ENCODE results near the gene TEAD1.

The TEAD1 gene

DNA sequence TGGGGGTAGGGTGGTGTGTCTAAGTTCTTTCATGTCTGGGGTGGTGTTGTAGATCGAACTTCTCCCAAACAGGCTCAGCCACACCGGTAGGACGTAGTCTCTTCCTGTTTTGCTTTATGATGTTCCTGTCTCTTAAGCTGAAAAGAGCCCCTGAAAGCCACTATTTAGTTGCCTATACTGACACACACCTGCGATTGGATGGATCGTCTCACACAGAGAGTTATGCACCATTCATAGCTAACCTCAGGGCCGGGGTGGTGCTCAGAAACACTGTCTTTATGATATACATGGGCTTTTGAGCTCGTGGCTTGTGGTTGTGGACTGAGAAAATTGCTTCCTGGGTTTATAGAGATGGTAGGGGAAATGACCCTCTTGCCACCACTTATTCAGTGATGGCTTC, 137.6 kb downstream of the TEAD1 start:
- DNase-seq (ENCODE audit: low spot score) = no peak

DNA sequence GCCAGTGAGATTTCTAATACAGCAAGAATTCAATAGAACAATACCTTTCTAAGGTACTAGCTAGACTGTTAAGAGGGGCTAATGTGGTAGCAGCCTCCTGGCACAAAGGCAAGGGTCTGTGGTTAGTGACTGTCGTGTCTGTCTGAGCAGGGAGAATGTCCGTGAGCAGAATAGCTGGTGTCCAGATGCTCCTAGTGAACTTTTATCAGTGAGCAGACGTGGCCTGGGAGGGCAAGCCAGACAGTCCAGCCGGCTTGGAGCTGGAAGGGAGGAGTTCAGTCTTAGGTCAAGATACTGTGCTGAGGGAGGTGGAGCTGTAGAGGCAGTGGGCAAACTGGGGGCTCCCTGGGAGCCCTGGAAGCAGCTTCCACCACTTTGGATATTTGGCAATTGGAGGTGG, 138.6 kb downstream of the TEAD1 start:
- DNase-seq (ENCODE audit: low spot score) = no peak

DNA sequence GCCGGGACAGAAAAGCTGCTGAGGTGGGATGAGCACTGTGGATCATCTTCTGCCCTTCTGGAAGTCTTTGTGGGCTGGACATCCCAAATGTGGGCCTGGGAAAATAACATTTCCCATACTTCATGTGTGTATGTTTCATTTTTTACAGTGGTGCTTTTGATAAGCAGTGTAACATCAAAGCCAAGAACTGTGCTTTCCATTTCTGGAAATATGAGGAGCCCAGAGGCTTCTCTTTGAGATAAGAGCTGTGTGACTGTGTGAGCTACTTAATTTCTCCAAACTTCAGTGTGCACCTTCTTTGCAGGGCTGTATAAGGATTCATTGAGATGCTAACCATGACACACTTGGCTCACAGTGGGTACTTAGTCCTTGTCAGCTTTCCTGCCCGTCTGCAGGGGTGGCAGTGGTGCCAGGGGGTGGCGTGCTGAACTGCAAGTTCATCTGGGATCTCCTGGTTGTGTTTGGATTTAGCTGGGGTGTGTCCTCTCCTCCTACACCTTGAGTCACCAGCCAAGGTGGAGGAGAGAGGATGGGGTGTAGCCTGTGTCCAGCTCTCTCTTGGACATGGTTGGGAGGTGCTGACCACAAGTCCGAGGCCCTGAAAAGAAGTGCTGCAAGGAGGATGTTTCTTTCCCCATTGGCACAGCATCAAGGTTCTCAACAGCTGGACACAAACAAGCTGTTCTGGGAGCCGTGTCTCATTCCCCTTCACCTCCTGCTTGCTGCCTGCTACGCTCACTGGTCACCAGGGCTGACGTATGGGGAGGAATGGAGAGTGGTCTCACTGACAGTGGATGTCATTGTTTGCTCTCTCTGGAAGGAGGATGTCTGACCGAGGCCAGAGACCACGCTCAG, 139.4 kb downstream of the TEAD1 start:
- no peak for DNase-seq (ENCODE audit: low spot score)

- DNase-seq (ENCODE audit: low spot score) = no peak
These were observed 140.9 kb downstream of the TEAD1 start for GRCh38 chr11:12815129-12815480.

DNA sequence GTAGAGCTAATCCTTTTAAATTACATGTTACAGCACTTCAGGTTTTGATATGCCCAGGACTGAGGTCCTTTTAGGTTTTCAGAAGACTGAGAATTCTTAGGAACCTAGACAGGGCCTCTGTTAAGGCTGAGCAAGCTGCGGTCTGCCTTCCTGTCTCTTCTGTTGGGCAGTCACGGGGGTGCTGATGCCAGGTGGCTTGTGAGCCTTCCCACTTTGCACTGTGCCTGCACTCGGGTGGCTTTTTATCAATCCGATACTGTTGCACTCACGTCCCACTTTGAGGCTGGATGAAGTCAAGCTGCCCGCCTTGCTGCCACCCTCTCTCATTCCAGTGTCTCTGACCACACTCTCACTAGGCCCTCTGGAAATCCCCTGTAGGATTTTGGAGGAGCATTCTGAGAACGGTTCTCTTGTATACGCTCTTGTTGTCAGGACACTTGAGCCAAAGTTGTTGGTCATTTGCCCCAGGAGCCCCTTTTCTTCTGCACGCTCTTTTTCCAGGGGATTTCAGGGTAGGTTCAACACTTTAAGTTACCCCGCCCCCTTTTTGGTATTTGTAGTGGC, 141.8 kb downstream of the TEAD1 start:
- no peak for DNase-seq (ENCODE audit: low spot score)

DNA sequence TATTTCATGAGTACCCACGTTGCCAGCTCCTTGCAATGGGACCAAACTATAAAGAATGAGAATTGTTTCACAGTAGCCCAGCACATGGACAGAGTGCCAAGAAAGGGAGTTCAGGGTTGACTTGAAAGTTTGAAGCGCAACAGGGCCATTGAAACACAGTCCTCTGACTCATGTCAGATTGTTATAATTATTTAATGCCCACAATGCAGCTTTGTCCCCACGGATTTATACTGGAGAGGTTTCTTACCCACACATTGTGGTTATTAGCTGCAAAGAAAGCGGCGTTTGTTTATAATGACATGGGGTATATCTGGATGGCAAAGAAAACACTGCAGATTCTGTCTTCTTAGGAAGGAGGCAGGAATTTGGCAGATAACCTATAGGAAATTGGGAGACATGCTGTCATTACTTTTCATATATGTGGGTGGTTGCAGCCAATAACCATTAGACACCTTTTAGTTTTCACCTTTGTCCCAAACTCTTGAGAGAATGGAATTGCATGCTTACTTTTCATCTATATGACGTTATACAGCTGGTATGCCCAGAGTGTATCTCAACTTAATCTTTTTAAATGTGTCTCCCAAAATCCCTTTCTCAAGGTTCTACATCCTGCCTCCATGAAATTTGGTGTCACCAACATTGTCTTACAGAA, 143.6 kb downstream of the TEAD1 start:
- DNase-seq (ENCODE audit: low spot score) = no peak

GRCh38 chr11:12818333-12819015, 144.3 kb downstream of the TEAD1 start:
- DNase-seq (ENCODE audit: low spot score) = peak; percentile 74

GRCh38 chr11:12822392-12823022, 148.3 kb downstream of the TEAD1 start:
- DNase-seq (ENCODE audit: low spot score) = no peak

- DNase-seq (ENCODE audit: low spot score) = no peak
These were observed 150.2 kb downstream of the TEAD1 start for GRCh38 chr11:12824281-12825041.

- DNase-seq (ENCODE audit: low spot score) = no peak
These were observed 152.2 kb downstream of the TEAD1 start for GRCh38 chr11:12826441-12826840.

DNA sequence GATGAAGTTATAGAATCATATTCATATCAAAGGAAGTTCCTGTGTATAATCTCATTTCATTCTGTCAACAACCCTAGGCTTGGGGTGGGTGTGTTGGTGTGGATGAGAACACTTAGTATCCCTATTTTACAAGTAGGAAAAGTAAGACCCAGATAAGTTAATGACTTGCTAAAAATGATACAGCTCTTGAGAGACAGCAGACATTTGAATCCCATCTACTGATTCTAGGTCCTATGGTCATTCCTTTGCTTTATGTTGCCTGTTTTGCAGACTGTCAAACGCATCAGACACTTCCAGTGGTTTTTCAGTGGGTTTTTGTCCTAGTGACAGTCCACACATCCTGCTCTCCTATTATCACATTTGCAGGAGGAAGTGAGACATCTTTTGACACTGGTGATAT, 153.1 kb downstream of the TEAD1 start:
- no peak for DNase-seq (ENCODE audit: low spot score)

GRCh38 chr11:12827929-12828812, 153.9 kb downstream of the TEAD1 start:
- DNase-seq (ENCODE audit: low spot score) = peak; percentile 70

- no peak for DNase-seq (ENCODE audit: low spot score)
These were observed 154.9 kb downstream of the TEAD1 start for GRCh38 chr11:12829131-12829530.

DNA sequence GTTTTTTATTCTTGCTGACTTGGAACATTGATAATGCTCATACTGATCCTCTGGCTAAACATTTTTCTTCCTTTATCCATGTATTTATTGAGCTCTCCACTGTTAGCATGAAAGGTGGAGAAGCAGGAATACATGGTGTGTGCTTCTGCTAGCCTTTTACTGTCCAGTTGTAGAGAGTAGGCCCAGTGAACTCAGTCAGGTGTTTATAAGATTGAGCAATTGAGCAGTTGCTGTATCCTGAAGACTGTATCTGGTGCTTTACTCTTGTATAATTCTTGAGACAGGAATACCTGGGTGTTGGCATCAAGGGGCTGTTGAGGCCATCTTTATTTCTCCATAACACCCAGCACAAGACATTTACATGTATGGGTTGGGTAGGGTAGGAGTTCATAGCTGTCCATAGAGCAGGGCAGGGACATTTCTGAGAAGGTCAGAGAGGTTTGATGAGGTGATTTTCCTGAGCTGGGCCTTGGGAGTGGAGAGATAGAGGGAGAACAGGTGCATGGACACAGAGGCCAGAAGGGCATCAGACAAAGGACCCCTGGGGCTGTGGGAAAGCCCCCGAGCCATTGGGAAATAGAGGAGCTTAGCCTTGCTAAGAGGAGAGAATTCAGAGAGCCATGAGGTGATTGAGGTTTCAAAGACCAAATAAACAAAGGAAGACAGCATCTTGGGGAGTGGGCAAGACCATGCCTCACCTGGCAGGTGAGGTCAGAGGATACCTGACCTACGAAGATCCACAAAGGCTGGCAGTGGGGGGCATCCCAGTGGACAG, 155.5 kb downstream of the TEAD1 start:
- no peak for DNase-seq (ENCODE audit: low spot score)

DNA sequence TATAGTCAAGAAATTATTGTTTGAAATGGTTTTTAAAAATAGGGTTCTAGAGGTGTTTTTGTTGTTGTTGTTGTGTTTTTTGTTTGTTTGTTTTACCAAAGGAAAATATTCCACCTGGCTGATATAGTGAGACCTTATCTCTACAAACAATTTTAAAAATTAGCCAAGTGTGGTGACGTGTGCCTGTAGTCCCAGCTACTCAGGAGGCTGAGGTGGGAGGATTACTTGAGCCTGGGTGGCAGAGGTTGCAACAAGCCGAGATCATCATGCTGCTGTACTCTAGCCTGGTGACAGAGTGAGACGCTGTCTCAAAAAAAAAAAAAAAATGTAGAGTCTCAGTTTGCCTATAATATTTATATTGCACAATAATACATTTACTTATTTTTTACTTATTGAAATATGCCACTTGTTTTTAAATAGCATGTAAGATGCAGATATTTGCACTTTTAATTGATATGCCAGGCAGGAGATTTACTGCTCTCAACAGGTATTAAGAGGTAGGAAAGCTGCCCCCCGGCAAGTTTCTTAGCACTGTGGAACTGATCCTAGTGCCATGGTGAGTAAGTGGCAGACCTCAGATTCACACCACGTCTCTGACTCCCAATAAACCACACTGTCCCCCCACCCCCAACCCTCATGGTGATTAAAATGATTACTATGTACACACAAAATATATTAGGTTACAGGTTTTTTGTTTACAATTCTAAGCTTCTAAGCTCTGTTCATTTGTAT, 157.4 kb downstream of the TEAD1 start:
- no peak for DNase-seq (ENCODE audit: low spot score)

DNA sequence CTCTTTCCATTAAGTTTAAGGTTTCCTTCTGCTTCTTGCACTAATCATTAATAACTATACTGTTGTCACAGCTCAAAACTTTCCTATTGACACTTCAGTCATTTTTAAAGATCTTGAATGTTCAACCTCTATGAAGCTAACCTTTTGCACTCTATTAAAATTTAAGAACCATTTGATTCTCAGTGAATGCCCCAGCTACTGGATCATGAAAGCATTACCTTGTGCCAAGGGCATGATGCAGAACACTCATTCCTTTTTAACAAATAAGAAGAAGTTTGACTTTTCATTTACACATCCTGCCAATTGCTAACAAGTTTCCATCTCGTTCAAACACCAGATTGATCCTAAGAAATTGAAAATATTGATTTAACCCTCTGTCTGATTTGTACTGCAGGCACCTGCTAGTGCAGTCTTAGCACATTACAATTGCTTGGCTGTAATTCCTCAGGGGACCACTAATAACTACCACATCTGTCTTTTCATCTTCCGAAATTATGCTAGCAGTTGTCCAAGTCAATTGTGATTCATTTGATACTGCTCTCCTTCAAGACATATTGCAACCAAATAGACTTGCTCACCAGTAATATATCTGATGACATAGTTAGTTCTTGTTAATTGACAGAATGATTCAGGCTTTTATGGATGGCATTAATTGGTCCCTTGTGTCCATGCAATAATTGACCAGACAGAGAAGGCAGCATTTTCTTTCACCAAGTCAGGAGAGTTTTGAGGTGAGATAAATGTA, 158.4 kb downstream of the TEAD1 start:
- DNase-seq (ENCODE audit: low spot score) = no peak

- DNase-seq (ENCODE audit: low spot score) = no peak
These were observed 159.9 kb downstream of the TEAD1 start for GRCh38 chr11:12834166-12834565.

DNA sequence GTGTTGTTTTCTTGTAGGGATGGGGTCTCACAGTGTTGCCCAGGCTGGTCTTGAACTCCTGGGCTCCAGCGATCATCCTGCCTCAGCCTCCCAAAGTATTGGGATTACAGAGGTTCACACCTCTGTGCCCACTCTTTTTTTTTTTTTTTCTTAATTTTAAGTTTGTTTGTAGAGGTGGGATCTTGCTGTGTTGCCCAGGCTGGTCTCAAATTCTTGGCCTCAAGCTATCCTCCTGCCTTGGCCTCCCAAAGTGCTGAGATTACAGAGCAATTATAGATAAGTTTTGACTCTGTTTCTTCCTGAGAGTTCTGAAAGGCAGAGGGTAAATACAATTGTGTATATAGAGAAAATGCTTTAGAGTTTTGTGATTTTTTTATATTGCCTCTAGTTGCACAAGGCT, 160.4 kb downstream of the TEAD1 start:
- no peak for DNase-seq (ENCODE audit: low spot score)

All from AG20443 (cell line).